RCC 7860 (cell line): Measurements from ENCODE around the gene EPS8.

Experiments
- DNase-seq: peaks from one replicate; pipeline ENCODE4 v3.0.0-alpha.2; 2015; ENCODE audit warnings: low spot score
- FAIRE-seq: peaks from 2 replicates; lab custom pipeline; 2012; peaks lifted over from hg19 to GRCh38; lab: Jason Lieb, UNC

Gene EPS8

GRCh38 chr12:15580431-15580830 lies 208.8 kb downstream of the EPS8 start:
- DNase-seq = no peak
- FAIRE-seq = no peak

GRCh38 chr12:15575671-15576541 lies 213.3 kb downstream of the EPS8 start:
- no peak for DNase-seq
- FAIRE-seq = no peak

DNA sequence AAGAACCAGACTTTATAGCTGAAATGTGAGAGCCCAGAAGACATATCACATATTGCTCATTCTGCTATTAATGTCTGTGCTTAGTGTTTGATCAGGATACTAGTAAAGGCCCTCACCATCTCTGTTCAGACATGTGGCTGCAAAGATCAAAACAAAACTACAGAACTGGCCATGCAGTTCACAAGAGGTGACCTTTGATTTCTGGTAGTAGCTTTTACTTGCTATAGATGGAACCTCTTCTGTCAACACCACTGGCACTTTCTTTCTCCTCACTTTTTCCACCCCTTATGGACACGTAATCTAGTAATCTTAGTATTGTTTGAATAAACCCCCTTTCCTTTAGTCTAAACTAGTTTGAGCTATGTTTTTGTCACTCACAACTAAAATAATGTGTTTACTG lies 214.8 kb downstream of the EPS8 start:
- no peak for FAIRE-seq
- no peak for DNase-seq
